Activated T-cell treated with anti-CD3 and anti-CD28 coated beads, Interleukin-2, amount 50 U/mL, for 1 hour (primary cell): Measurements from ENCODE around the gene GRM7.

ENCODE experiments used
- DNase-seq: peaks from one replicate; pipeline ENCODE4 v3.0.0-alpha.2; 2020

Gene GRM7

GRCh38 chr3:7160689-7161088 lies 299.8 kb downstream of the GRM7 start:
- DNase-seq, result no peak

GRCh38 chr3:7166460-7166859 lies 305.5 kb downstream of the GRM7 start:
- no peak for DNase-seq

- DNase-seq, result no peak
Measured at GRCh38 chr3:7171493-7171892, 310.6 kb downstream of the GRM7 start.

DNA sequence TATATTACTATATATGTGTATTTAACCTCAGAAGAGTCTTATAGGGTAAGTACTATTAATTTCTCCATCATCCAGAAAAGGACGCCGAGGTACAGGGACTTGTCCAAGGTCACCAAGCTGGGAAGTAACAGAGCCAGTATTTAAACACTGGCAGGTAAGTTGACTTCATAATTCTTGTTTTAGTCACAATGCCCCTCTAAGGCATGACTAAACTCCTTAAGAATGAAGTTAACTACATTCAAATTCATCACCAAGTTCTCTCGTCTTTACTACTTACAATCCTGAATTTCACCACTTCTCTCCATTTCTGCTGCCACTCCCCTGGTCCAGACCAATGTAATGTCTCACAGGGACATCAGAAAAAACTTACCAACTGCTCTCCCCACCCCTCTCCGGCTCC lies 312.1 kb downstream of the GRM7 start:
- DNase-seq, result no peak

GRCh38 chr3:7188551-7188950 lies 327.6 kb downstream of the GRM7 start:
- DNase-seq, result no peak

DNA sequence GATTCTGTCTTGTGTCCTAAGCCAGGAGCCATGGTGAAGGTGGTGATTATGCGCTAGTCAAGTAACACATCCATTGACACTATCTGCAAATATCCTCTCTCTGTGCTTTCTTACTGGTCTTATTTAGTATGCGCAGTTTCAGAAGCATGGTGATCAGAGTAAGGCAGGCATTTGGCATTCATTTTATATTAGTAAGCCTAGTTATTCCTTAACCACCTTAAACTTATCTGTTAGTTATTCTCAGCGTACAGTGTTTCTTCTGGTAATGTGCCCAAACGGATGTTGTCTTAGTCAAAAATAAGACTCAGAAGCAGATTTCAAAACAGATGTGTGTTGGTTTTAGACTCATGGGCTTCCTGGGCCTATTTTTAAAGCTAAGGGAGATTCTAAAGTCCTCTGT lies 329.2 kb downstream of the GRM7 start:
- no peak for DNase-seq

GRCh38 chr3:7193269-7193668 lies 332.4 kb downstream of the GRM7 start:
- DNase-seq, result no peak

DNA sequence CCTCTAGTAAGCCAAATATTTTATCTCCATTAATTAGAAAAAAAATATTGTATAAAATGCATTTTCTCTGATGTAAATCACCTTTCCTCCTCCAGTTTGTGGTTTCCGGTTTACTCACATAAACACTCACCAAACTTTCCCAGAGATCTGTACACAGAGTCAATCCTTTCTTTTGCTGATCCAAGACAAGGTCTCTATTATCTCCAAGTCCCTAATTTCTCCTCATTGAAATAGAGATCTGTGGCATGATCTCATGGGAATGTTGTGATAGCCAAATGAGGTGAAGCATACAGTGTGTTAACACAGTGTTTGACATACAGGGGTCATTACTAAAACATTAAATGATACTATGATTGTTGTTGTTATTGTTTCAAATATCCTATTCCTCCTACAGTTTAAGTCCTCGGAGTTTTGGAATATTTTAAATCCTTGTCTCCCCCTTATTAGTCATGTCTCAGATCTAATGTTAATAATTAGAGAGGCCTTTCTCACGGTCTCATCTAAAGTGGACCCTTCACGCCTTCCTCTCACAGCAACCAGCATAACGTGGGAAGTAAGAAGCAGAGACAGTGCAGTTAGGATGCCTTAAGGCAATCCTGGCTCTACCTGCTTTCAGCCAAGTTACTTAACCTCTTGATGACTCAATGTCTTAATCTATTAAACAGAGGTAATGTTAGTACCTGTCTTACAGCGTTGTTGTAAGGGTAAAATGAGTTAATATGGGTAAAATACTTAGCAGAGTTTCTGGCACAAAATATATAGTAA lies 333.3 kb downstream of the GRM7 start:
- no peak for DNase-seq

GRCh38 chr3:7195934-7196333 lies 335.0 kb downstream of the GRM7 start:
- no peak for DNase-seq

DNA sequence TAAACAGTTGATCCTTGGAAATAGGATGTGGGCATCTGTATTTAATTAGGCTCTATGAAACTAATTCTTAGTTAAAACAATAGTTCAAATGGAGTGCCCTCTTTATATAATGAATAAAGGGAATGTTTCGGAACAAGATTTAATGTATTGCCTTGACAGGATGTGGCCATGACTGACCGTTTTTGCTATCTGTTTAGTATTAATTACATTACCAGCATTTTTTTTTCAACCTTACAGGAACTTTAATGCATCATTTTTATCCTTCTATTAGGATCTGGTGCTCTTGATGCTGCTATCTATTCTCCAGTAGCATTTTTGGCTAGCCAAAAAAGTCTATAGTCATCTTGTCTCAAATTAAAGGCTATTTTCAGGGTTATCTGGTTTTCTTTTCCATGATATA lies 340.9 kb downstream of the GRM7 start:
- DNase-seq, result no peak

DNA sequence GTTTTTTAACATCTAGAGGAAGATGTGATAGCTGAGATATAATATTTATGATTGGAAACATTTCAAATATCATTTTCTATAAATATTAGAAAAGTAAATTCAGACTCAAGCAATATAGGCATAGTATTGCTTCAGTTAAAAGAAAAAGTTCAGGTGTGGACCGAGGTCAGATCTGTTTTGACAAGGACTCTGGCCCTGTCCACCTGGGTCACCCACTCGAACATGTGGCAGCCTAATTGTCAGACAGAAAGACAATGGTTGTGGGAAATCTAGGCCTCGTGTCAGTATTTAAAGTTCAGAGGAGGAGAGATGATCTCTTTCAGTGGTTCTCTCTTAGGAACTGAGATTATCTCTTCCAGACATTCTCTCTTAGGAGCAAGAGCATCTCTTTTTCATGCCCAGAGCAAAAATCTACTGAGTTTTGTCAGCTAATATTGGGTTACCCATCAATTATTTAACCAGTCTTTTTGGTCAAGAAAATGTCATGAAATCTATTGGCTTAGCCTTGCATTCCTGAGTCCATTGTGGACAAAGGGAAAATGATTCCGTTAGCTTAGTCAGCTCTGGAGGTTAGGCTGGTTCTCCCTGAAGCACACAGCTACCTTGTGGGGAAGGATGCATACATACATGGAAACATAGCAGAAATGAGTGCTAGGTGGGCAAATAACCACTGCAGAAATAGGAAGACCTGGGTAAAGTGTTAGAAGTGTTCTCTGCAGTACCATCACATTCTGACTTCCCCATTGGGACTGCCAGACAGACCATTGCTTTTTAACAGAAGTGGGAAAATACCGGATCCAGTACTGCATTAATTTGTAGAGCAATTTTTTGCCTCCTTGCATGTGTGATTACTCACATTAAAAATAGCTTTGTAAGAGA lies 343.3 kb downstream of the GRM7 start:
- no peak for DNase-seq

DNA sequence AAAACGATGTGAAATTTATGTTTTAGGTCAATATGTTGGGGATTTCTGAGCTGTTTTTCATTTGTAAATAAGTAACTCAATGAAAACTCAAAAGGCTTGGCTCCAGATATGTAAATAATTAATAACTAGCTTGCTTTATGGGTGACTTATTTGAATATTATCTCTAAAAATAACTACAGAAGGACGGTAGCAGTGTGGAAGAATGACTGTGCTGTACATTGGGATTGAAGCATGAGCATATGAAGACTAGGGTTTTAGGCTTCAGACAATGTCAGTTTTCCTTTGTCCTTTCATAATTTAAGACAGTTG lies 343.9 kb downstream of the GRM7 start:
- DNase-seq, result no peak

DNA sequence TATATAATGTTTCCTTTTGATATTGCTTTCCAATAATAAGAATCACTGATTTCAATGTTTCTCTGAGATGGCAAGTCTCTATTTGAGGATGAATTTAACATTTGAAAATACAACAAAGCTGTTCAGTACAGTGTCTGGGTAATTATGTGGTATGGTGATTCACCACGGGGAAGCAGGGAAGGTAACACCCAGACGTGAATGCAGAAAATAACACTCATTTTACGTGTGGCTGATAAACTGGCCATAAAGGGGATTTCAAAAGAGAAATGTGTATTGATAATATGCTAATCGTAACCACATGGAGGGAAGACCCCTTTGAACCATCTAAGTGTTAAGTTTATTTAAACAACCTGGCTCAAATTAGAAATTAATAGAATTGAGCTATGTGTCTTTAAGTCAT lies 344.6 kb downstream of the GRM7 start:
- no peak for DNase-seq

DNA sequence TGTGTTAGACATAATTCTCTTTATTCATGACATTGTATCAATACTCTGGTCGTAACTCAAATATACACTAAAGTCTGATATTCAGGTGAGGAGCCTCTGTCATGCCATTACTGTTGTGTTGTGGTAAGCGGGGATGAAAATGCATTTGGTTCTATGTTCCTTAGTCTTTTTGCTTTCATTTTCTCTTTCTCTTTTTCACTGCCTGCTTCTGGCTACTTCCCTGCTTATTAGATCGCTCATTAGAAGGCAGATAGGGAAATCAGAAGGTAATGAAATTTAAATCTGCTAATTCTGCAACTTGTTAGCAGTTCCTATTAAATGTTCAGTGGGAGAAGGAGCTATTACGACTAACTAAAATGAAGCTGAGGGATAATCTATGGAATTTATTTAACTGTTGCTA lies 345.0 kb downstream of the GRM7 start:
- DNase-seq, result no peak

DNA sequence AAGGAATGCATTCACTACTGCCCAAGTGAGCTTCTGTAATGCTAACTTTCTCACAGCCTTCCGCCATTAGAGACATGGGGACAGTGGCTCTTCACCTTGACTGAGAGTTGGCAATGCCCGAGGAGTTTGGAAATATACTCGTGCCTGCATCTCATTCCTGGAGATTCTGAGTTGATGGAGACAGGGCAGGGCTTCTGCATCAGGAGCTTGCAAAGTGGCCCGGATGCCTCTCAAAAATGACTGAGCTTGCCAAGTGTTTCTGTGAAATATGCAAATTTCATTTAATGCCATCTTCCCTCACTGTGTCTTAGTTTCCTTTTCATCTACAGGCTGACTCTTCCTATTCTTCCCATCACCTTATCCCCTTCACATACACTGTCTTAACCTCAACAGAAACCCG lies 346.2 kb downstream of the GRM7 start:
- no peak for DNase-seq

DNA sequence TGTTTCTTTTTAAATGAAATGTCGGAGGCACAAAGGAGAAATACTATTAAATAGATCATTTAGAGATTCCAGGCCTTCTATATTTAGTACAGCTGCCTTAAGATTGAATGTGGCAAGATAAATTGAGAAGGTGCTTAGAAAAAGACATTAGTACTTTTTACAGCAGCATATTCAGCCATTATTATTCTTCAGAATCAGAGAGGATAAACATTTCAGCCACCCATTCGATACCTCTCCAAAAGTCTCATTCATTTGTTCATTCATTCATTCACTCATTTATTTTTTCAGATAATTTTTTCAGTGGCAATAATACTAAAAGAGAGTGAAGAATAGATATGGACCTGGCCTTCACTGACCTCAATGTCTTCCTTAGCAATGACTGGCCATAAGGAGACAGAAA lies 347.0 kb downstream of the GRM7 start:
- no peak for DNase-seq

DNA sequence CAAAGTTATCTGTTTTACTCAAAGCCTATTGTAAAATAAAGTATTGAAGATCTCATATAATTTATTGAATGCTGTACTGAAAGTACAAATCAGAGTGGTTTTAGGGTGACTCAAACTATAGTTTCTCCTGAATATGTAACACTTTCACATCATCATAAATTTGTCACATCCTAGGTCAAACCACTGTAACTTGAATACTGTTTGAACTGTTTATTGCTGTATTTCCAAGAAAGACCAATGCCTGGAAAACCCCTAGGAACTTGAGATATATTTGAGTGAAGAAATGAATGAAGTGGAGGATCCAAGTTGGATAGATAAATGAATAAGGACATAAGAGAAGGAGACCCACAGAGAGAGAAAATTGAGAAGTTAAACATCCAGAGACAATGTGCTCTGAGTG lies 348.2 kb downstream of the GRM7 start:
- DNase-seq, result no peak

GRCh38 chr3:7211740-7212139 lies 350.8 kb downstream of the GRM7 start:
- no peak for DNase-seq

DNA sequence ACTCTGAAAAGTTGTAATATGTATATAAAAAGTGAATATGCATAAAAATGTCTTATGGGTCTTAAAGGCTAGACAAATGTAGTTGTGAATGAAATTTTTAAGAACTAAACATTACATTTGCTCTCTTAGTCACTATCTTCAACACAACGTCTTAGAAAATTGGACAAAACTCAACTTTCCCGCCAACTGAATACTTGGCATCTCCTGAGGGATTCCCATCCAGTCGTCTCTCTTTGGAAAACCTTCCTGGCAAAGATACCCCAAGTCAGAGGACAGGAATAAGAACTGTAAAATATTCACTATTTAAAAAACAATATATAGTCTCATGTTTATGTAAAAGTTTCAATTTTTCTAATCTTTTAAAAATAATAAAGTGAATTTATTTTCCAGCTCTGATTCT lies 354.8 kb downstream of the GRM7 start:
- no peak for DNase-seq

GRCh38 chr3:7226393-7226792 lies 365.5 kb downstream of the GRM7 start:
- DNase-seq, result no peak

- DNase-seq, result no peak
Measured at GRCh38 chr3:7238565-7239295, 377.8 kb downstream of the GRM7 start.

GRCh38 chr3:7241584-7242302 lies 380.8 kb downstream of the GRM7 start:
- DNase-seq, result no peak

DNA sequence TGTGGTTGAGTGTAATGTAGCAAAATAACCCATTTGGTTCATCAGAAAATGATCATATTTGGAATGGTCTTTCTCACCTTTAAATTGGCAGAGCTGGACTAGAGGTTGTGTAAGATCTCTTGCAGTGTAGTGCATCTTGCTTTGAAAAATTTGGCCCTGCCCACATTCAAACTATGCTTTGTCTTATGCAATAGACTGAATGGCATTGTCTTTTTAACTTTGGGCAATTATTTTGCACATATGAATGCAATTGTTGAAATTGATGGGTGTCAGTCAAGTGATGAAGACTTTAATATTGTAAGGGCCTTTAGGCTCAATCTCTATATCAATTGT lies 381.4 kb downstream of the GRM7 start:
- DNase-seq, result no peak
